ENCODE measurements around the gene TRIO.
A peak's percentile ranks its signal among the peaks of the same experiment; 100 is the strongest.

Gene TRIO

GRCh38 chr5:14351086-14351661, 208.0 kb downstream of the TRIO start:
- Histone ChIP-seq H3K36me3 (ENCODE audit: low read length) (no peaks in the 10 kb centered on the region), H3K27me3 (ENCODE audit: low read length) (no peaks in the 10 kb centered on the region), H3K79me2 (ENCODE audit: insufficient read depth, low read length) (no peaks in the 10 kb centered on the region), H3K9me2 (replicated peaks; ENCODE audit: insufficient read depth, low read length) (no peaks in the 10 kb centered on the region), H3F3A (ENCODE audit: insufficient read depth) (no peaks in the 10 kb centered on the region), H3K4me2 (ENCODE audit: low read depth, low read length, poor library complexity, severe bottlenecking) (no peak overlapping the region), H3K4me3 (ENCODE audit: insufficient read depth, low read length, poor library complexity, severe bottlenecking) (no peak overlapping the region), H3K9ac (ENCODE audit: low read length) (no peak overlapping the region), H4K20me1 (ENCODE audit: low read depth, low read length) (no peaks in the 10 kb centered on the region), H3K27ac (ENCODE audit: low read depth, low read length) (no peak overlapping the region), H3K9me3 (ENCODE audit: insufficient read depth, low read length) (no peaks in the 10 kb centered on the region), H2AFZ (ENCODE audit: low read depth, low read length, severe bottlenecking) (no peak overlapping the region)
- no peak for TF ChIP-seq CTCF (IDR thresholded peaks at IDR 0.05; ENCODE audit: insufficient read depth, low read length, poor library complexity, severe bottlenecking)
- no peak for TF ChIP-seq EZH2phosphoT487 (conservative IDR thresholded peaks at IDR 0.05; ENCODE audit: low read length)

- Histone ChIP-seq H3K9me3 (ENCODE audit: insufficient read depth, low read length) (no peaks in the 10 kb centered on the region), H3K27ac (ENCODE audit: low read depth, low read length) (no peak overlapping the region), H3K4me2 (ENCODE audit: low read depth, low read length, poor library complexity, severe bottlenecking) (no peak overlapping the region), H3K27me3 (ENCODE audit: low read length) (no peaks in the 10 kb centered on the region), H3K36me3 (ENCODE audit: low read length) (no peaks in the 10 kb centered on the region), H3K79me2 (ENCODE audit: insufficient read depth, low read length) (no peaks in the 10 kb centered on the region), H3K9ac (ENCODE audit: low read length) (no peak overlapping the region), H2AFZ (ENCODE audit: low read depth, low read length, severe bottlenecking) (no peak overlapping the region), H3K9me2 (replicated peaks; ENCODE audit: insufficient read depth, low read length) (no peaks in the 10 kb centered on the region), H3K4me3 (ENCODE audit: insufficient read depth, low read length, poor library complexity, severe bottlenecking) (no peak overlapping the region), H3F3A (ENCODE audit: insufficient read depth) (no peaks in the 10 kb centered on the region), H4K20me1 (ENCODE audit: low read depth, low read length) (no peaks in the 10 kb centered on the region)
- TF ChIP-seq EZH2phosphoT487 (conservative IDR thresholded peaks at IDR 0.05; ENCODE audit: low read length) = no peak
- TF ChIP-seq CTCF (IDR thresholded peaks at IDR 0.05; ENCODE audit: insufficient read depth, low read length, poor library complexity, severe bottlenecking) = peak; percentile 89
These were observed 208.9 kb downstream of the TRIO start for GRCh38 chr5:14351845-14352712.

GRCh38 chr5:14353726-14354474, 210.8 kb downstream of the TRIO start:
- Histone ChIP-seq H4K20me1 (ENCODE audit: low read depth, low read length) (no peaks in the 10 kb centered on the region), H3K79me2 (ENCODE audit: insufficient read depth, low read length) (no peaks in the 10 kb centered on the region), H3K9me2 (replicated peaks; ENCODE audit: insufficient read depth, low read length) (no peaks in the 10 kb centered on the region)

More at GRCh38 chr5:14353726-14354474, 210.8 kb downstream of the TRIO start:
- H3K9me3 ChIP-seq (ENCODE audit: insufficient read depth, low read length) = no peaks in the 10 kb centered on the region
- H2AFZ ChIP-seq (ENCODE audit: low read depth, low read length, severe bottlenecking) = no peak overlapping the region
- no peaks in the 10 kb centered on the region for H3K27me3 ChIP-seq (ENCODE audit: low read length)
- no peak overlapping the region for H3K4me2 ChIP-seq (ENCODE audit: low read depth, low read length, poor library complexity, severe bottlenecking)
- H3K27ac ChIP-seq (ENCODE audit: low read depth, low read length) = no peak overlapping the region
- H3K36me3 ChIP-seq (ENCODE audit: low read length) = no peaks in the 10 kb centered on the region
- H3F3A ChIP-seq (ENCODE audit: insufficient read depth) = no peaks in the 10 kb centered on the region
- no peak overlapping the region for H3K9ac ChIP-seq (ENCODE audit: low read length)
- TF ChIP-seq EZH2phosphoT487 (conservative IDR thresholded peaks at IDR 0.05; ENCODE audit: low read length) (no peak), CTCF (IDR thresholded peaks at IDR 0.05; ENCODE audit: insufficient read depth, low read length, poor library complexity, severe bottlenecking) (no peak)
- no peak overlapping the region for H3K4me3 ChIP-seq (ENCODE audit: insufficient read depth, low read length, poor library complexity, severe bottlenecking)
